Astrocyte of the spinal cord (primary cell): ENCODE measurements around the gene IQCC.

Source experiments
- DNase-seq: peaks from one replicate; pipeline ENCODE4 v3.0.0; 2011; ENCODE audit warnings: low read depth, low spot score
- H3K4me3 ChIP-seq: 2 replicates; pipeline ENCODE4 v1.5.1; 2011; ENCODE audit warnings: low read depth, mild to moderate bottlenecking, low read length, moderate library complexity
- CTCF ChIP-seq: IDR thresholded peaks from 2 replicates; pipeline ENCODE4 v1.5.1; 2012; ENCODE audit warnings: low read depth, mild to moderate bottlenecking, low read length, inconsistent platforms
- in situ Hi-C: cut with HindIII; loops from 2 replicates; pipeline ENCODE4 v1.10.0; 2017; ENCODE audit warnings: low sequenced_read_pairs

The IQCC gene

DNA sequence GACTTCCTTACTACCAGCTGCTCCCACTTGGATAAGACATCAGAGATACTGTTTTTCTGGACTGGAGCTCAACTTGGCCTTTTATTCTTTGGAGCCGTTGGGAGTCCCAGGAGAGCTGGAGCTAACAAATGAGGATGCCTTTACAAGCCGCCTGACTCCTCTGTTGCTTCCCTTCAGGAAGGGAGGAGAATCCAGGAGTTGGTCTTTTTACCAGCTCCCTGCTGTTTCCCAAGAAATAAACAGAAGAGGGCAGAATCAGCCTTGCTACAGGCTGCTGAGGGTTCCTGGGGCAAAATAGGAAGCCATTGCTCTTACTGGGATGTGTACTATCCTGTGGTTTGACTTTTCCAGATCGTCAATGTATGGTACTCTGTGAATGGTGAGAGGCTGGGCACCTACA is 18.2 kb downstream of the IQCC start:
- no peak for DNase-seq
- no peak overlapping the region for H3K4me3 ChIP-seq
- TF ChIP-seq CTCF, result peak; percentile 23
- in situ Hi-C loops, result no loop called here

DNA sequence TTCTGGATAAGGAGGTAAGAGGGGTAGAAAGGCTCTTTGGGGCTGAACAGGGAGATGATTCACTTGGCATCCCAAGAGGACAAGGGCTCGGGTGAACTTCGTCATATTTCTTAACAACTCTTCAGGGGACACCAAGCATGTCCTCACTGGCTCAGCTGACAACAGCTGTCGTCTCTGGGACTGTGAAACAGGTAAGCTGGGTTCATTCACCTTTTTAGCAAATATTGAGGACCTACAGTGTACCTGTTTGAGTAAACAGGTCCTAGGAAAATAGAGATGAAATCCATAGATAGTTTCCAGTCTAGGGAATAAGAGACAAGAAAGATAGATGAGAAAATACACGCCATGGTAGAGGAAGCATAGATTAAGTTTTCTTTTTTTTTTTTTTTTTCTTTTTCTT is 18.8 kb downstream of the IQCC start:
- H3K4me3 ChIP-seq, result no peak overlapping the region
- no peak for DNase-seq
- in situ Hi-C loops, result no loop called here
- no peak for TF ChIP-seq CTCF

DNA sequence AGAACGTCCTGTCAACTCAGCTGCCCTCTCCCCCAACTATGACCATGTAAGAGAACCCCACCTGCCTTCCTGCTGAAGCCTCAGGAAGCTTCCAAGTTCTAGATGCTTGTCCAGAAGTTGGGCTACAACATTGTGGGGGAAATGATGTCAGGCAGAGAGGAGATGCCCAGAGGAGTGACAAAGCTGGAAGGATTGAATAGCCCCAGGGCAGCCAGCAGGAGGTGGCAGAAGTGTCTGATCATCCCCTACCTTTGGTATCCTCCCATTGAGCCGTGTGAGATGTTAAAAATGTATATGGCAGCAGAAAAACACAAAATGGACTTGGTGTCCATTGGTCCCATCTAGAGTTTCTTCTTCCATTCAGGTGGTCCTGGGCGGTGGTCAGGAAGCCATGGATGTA is 23.3 kb downstream of the IQCC start:
- TF ChIP-seq CTCF, result no peak
- no peak for DNase-seq
- no peak overlapping the region for H3K4me3 ChIP-seq
- in situ Hi-C loops, result no loop called here

GRCh38 chr1:32231843-32232432 is 26.5 kb downstream of the IQCC start:
- no peak for DNase-seq
- in situ Hi-C loops, result no loop called here
- no peak overlapping the region for H3K4me3 ChIP-seq
- TF ChIP-seq CTCF, result no peak

GRCh38 chr1:32232558-32233304 is 27.3 kb downstream of the IQCC start:
- no peak overlapping the region for H3K4me3 ChIP-seq
- no peak for DNase-seq
- in situ Hi-C loops, result no loop called here
- no peak for TF ChIP-seq CTCF

DNA sequence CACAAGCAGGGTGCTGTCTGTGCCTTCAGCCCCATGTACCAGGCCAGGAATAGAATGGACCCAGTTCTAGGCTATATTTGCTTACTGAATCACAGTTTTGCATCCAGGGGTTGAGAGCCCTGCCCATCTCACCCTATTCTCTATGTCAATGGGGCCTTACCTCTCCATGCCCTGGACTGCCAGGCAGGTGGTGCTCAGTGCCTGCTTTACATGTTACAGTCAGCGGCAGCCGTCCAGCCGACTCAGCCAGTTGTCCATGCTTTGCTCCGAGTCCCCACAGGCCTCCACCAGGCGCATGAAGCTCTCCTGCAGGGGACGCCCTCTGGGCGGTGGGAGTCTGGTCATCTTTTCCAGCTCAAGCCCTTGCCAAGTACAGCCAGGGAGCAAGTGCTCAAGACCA is 29.3 kb downstream of the IQCC start:
- in situ Hi-C loops, result no loop called here
- no peak for DNase-seq
- no peak for TF ChIP-seq CTCF
- H3K4me3 ChIP-seq, result no peak overlapping the region
